DMS53 (cell line): Measurements from ENCODE around the gene KLK12.

Source experiments
- DNase-seq: peaks from one replicate; lab custom pipeline; 2025; lab: John Stamatoyannopoulos, UW

KLK12 gene

DNA sequence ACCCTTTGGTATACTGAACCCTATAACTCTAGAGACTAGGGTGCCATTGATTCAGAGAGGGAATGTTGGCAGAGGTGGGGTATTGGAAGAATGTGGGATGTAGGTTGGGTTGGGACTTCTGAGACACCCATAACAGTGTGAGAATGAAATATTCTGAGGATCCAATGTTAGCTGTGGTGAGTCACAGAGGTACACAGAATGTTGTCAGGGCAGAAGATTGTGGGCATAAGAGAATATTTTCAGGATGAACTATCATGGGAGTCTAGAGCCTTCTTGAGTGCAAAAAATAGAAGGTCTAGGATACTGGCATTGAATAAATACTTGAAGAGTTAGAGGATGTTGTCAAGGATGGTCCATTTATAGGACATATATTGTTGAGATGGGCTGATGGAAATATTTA lies 21.1 kb upstream of the KLK12 start:
- no peak for DNase-seq

DNA sequence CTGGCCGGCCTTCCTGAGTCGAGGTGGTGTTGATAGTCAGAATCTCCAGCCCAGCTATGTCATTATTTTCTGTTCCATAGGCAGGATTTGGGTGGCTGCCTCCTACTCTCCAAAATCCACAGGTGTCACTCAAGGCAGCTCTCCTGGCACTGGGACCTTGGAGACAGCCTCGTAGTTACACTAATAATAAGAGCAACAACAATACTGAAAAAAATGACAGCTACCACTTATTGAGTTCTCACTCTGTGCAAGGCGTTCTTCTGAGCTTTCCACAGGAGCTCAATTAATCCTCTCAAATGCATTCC lies 12.2 kb upstream of the KLK12 start:
- DNase-seq: no peak

DNA sequence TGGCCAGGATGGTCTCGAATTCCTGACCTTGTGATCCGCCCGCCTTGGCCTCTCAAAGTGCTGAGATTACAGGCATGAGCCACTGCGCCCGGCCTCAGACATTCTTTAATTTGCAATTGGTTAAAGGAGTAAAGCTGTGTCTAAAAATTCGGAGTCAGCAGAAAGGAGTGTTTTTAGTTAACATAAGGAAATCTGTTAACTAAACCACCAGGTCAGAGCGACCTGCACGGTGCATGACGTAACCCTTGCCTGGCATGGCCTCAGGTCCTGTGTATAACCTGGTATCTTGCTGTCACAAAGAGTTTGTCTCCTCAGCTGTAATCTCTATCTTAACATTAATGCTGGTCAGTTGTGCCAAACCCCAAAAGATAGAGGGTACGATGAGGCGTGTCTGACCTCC lies 9.5 kb upstream of the KLK12 start:
- no peak for DNase-seq

DNA sequence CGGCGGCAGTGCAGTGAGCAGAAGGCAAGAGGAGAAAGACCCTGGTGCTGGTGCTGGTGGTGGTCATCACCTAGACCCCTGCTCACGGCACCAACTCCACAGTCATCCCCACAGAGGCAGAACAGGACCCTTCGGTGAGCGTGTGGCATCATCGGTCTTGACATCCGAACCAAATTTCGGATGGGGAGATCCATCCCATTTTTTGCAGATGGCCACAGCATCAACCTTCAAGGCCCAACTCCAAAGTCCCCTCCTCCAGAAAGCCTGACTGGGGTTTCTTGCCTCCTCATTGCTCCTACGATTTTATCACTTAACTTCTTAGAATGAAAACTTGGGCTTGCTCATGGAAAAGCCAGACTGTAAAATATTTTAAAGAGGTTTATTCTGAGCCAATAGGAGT lies 8.7 kb upstream of the KLK12 start:
- DNase-seq: no peak

- DNase-seq: no peak
These were observed 5.3 kb upstream of the KLK12 start for GRCh38 chr19:51040151-51040550.

GRCh38 chr19:51036519-51036918 lies 1.7 kb upstream of the KLK12 start:
- peak; percentile 62 for DNase-seq

DNA sequence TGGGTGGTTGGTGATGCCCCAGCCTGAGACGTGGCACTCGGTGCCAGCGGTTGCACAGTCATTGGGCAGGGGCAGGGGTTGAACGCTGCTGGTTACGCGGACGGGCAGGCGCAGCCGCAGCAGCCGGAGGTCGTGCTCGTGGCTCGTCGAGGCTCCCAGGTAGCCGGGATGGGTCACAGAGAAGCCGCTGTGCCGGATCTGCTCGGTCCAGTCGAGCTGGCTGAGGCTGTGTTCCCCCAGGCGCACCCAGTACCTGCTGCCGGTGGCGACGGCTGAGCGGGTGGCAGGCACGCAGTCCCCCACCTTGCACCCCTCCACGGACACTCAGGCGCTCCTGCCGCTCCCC lies 2.9 kb downstream of the KLK12 start:
- DNase-seq: no peak

DNA sequence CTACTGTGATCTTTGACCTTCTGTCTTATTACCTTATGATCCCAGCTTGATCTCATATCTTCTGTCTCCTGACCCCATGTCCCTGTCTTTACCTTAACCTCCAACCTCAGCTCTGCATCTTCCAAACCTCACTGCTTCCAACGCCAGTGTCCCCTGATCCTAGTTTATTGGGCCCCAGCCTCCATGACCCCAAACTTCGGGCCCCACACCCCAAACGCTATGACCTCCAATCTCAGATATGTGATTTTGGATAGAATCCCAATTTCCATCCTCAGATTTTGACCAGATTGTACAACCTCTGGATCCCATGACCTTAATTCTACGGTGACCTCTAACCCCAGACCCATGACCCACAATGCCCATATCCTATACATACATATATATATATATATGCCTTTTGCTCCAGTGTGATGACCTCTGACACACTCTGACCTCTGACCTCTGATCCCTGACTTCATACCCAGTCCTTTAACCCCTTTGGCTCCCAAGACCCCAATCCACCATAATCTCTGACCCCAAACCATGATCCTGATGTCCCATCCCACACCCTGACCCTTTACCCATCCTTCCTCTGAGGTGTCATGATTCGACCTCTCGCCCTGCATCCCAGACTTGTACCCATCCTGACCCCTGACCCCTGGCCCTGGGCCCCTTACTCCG lies 3.5 kb downstream of the KLK12 start:
- DNase-seq: no peak

GRCh38 chr19:51030631-51031030 lies 4.2 kb downstream of the KLK12 start:
- DNase-seq: no peak

DNA sequence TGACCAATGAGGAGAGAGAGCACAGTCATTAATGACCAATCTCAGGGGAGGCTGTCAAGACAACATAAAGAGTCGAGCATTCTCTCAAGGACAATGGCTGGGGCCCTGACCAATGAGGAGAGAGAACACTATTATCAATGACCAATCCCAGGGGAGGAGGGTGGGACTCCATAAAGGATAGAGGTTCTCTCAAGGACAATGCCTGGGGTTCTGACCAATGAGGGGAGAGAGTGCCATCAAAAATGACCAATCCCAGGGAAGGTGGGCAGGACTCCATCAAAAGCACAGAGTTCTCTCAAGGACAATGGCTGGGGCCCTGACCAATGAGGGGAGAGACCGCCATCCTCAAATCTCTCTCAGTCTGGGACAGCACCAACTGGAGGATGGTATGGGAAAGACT lies 5.1 kb downstream of the KLK12 start:
- DNase-seq: peak; percentile 65

- DNase-seq: no peak
These were observed 6.9 kb downstream of the KLK12 start for GRCh38 chr19:51027873-51028272.

GRCh38 chr19:51027126-51027806 lies 7.5 kb downstream of the KLK12 start:
- DNase-seq: peak; percentile 86

DNA sequence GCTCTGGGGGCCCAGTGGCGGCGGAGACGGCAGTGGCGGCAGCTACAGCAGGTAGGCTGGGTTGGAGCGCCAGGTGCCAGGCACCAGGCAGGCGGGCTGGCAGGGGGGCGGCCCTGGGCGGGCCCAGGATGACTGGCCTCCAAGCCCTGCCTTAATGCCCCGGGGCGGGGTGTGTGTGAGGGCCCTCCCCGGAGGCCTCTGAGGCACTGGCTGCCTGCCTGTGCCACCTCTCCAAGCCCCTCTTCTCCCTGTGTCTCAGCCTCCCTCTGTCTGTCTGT lies 8.3 kb downstream of the KLK12 start, which contains the start of gene KLK11:
KLK11 (minus strand) TSS at position 63 of the 278 bp plus-strand sequence. CDS start 985 bp downstream, outside the sequence.
- DNase-seq: peak; percentile 92

- peak; percentile 80 for DNase-seq
These were observed 8.8 kb downstream of the KLK12 start for GRCh38 chr19:51025809-51026553.

- peak; percentile 83 for DNase-seq
These were observed 9.4 kb downstream of the KLK12 start for GRCh38 chr19:51025401-51025800.

- peak; percentile 93 for DNase-seq
These were observed 9.9 kb downstream of the KLK12 start for GRCh38 chr19:51024924-51025323.

GRCh38 chr19:51023946-51024345 lies 10.9 kb downstream of the KLK12 start:
- no peak for DNase-seq

GRCh38 chr19:51022526-51022925 lies 12.3 kb downstream of the KLK12 start:
- DNase-seq: no peak

DNA sequence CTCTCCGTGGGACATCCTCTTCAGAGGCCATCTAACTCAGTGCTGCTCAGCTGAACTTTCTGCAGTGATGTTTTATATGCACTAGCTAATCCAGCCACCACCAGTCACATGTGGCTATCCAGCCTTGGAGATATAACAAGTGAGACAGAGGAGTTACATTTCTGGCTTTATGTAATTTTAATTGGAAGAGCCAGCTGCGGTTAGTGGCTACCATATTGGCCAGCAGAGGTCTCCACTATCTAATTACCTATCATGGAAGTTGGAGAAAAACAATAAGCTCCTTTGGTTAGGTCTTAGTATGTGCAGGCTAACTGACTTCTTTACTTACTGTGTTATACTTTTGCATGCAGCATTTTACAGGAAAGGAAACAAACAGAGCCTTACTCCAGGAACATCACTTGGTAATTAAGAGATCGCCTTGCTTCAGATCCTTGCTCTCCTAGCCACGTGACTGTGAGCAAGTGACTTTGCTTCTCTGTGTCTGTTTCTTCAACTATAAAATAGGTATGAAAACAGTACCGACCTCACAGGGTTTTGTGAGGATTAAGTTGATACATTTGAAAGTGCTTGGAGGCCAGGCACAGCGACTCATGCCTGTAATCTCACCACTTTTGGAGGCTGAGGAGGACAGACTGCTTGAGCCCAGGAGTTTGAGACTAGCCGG lies 13.7 kb downstream of the KLK12 start:
- peak; percentile 87 for DNase-seq

DNA sequence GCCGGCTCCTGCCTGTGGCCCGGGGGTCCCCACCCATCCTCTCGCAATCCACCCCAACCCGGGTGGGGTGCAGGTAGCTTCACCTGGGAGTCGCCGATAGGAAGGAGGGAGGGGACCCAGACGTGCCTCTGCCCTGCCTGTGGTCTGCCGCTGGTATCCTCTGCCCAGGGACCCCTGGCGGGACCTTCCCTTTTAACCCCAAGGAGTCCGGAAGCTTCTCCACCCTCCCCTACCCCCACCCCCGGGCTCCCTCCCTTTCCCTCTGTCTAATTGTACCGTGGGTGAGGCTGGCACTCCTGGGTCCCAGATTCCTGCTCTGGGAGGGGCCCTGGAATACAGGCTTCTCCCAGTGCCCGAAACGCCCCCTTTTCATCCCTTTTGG lies 15.3 kb downstream of the KLK12 start, which contains the start of gene KLK10:
KLK10 (minus strand) TSS at position 166 of the 382 bp plus-strand sequence. CDS start 579 bp downstream, outside the sequence.
- no peak for DNase-seq

DNA sequence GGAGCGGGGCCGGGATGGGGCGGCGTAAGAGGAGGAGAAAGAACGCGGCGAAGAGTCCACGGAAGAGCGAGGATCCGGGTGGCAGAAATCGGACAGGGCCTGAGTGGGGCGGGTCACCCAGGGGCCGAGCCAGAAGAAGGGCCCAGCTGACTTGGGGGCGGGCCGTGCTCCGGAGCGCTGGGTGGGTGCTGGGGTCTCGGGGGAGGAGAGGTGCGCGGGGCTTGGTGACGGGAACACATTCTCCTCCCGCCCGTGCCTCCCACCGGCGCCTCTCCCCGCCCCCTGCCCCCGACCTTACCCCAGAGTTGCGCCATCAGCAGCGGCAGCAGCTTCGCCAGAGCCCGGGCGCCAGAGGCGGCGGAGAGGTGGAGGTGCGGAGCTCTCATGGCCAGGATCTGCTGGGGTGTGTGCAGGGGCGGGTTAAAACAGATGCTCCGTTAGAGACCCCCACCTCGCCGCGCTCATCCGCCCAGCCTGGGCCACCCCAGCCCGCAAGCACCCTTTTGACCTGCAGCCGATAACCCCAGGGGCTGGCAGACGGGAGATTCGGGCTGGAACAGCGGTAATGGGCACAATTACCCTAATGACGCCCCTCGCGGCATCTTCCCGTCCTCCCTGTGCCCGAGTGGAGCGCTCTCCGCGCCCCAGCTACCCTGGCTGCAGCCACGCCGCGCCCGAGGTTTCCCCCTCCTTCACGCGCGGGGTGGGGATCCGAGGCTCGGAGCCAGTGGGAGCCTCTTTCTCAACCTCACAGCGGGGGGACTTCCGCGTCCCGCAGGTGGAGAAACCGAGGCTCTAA lies 15.9 kb downstream of the KLK12 start:
- peak; percentile 70 for DNase-seq
